Astrocyte of the cerebellum (primary cell): ENCODE data around the gene DESI1.
"Not testable (repeated sequence)": the region's sequence is repeated elsewhere in the genome, so short reads cannot be mapped to it uniquely, and the experiment has no call there.

Source experiments
- DNase-seq: peaks from one replicate; pipeline ENCODE4 v3.0.0-alpha.2; 2011; ENCODE audit warnings: low read depth
- H3K4me3 ChIP-seq: 2 replicates; pipeline ENCODE4 v1.5.1; 2011; ENCODE audit warnings: mild to moderate bottlenecking, low read depth, low read length, moderate library complexity
- CTCF ChIP-seq: IDR thresholded peaks from 2 replicates; pipeline ENCODE4 v1.5.1; 2012; ENCODE audit warnings: low read length, low read depth, moderate library complexity, mild to moderate bottlenecking; ENCODE audit errors: missing control alignments
- in situ Hi-C: cut with HindIII; loops from 2 replicates; pipeline ENCODE4 v1.10.0; 2017; ENCODE audit warnings: low sequenced_read_pairs

DESI1 gene

GRCh38 chr22:41598891-41599635, 21.8 kb downstream of the DESI1 start:
- no peak for DNase-seq
- no peak overlapping the region for H3K4me3 ChIP-seq
- TF ChIP-seq CTCF: no peak
- in situ Hi-C loops: no loop called here

DNA sequence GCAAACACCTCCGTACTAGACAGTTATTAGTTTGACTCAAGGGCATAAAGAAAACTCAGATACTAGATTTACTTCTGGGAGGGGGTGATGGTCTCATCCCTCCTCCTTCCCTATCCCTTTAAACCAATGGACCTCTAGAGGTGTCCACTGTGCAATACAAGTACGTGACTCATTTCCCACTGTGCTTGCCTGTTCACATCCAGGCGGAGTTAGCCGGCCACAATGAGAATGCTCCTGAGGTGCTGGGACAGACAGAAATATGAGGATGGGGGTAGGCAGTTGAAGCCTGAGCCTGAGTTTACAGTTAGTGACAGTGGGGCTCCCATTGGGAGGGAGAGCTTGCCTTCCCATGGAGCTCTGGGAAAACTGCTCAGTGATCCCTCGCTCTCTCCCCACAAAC, 22.8 kb downstream of the DESI1 start:
- peak; percentile 42 for DNase-seq
- no peak overlapping the region for H3K4me3 ChIP-seq
- in situ Hi-C loops: no loop called here
- TF ChIP-seq CTCF: no peak

DNA sequence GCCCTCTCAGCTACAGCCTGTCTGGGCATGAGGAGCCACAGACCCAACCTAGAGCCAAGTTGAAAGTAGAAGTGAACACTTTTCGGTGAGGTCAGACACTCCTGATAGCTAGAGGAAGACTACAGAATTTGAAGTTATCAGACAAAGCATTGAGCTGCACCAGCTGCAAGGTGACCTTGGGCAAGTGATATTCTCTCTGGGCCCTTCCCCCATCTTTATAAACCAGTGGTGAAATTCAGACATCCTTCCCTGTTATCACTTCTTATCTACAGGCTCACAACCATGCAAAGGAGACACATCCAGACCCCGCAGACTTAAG, 23.2 kb downstream of the DESI1 start:
- DNase-seq: no peak
- TF ChIP-seq CTCF: no peak
- no peak overlapping the region for H3K4me3 ChIP-seq
- in situ Hi-C loops: no loop called here

DNA sequence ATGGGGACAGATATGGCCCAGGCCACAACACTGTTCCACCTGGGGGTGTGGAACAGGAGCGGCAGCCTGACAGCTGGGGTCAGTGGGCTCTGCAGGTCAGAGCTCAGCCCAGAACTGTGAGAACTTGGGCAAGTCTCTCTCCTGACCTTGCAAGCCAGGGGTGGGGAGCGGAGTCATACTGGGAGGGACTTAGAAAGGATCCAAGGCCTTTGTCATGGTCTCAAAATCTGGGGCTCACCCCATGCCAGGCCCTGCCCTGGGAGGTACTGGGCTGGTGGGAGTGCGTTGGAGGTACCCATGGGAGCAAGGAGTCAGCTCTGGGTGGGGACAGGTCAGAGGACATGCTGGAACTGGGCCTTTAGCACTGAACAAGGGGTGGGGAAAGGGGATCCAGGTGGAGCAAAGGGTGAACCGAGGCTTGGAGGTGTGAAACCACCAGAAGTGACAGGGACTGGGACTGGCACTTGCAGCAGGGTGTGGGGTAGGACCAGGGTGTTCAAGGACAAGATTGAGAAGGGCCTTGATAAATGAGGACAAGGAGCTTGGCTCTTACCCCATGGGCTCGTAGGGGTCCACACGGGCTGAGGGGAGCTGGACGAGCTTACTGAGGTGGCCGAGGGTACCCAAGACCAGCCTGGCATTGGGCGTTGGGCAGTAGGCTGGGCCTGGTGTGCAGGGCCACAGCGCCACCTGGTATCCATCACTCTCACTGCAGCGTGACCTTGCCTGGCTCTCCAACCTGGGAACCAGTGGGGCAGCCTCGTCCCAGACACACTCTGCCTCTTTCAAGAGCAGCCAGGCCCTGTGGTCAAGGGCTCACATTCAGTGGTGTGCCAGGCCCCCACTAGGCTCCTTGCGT, 23.8 kb downstream of the DESI1 start:
- peak; percentile 85 for TF ChIP-seq CTCF
- in situ Hi-C loops: no loop called here
- no peak for DNase-seq
- no peak overlapping the region for H3K4me3 ChIP-seq

DNA sequence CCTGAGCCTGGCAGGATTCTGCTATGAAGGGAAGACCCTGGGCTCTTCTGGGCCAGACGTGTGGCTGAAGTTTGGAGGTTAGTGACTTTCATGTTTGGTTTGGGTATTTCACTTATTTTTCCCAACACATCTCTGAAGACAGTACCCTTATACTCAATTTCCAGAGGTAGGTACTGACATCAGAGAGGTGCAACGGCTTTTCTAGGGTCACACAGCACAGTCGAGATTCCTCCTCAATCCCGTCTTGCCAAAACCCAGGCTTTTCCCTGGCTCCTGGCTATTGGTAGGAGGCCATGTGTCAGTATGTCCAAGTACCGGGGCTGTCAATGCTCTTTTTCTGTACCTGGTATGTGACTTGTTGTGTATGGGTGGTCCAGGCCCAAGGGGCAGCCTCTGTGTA, 25.1 kb downstream of the DESI1 start:
- TF ChIP-seq CTCF: no peak
- in situ Hi-C loops: no loop called here
- H3K4me3 ChIP-seq: no peak overlapping the region
- no peak for DNase-seq

GRCh38 chr22:41593336-41593960, 27.4 kb downstream of the DESI1 start:
- DNase-seq, in situ Hi-C loops, H3K4me3 ChIP-seq: not testable (repeated sequence)
